Measurements from ENCODE around the gene TMEM248. TPM values are rescaled to one million over a fixed set of nuclear protein-coding genes. Genes with fewer than 3 reads are reported as not detected.
"Not testable (repeated sequence)": the region's sequence is repeated elsewhere in the genome, so short reads cannot be mapped to it uniquely, and the experiment has no call there.

Gene TMEM248
- total RNA-seq, 3 donors from 2014 or later = 101 to 130 (median 111) TPM

DNA sequence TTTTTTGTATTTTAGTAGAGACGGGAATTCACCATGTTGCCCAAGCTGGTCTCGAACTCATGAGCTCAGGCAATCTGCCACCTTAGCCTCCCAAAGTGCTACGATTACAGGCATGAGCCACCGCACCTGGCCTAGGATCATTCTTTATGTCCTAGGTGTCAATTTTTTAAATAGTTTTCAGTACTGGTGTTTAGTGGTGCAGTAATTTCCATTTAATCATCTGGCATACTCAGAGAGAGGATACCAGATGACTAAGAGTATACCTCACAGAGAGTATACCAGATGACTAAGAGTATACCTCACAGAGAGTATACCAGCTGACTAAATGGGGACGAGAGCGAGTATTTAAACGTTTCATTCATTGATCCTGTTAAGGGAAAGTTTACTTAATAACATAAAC lies 37.3 kb upstream of the TMEM248 start:
- H3K4me1 ChIP-seq (ENCODE audit: low read depth) = peaks cover 6% of the 10 kb centered on the region
- H3K36me3 ChIP-seq (ENCODE audit: low read depth) = no peaks in the 10 kb centered on the region
- H3K4me3 ChIP-seq = no peak overlapping the region
- ATAC-seq (no peak), DNase-seq (no peak)
- intact Hi-C loops (cut with DNase I, micrococcal nuclease) = no loop called here
- no peaks in the 10 kb centered on the region for H3K9me3 ChIP-seq
- TF ChIP-seq, protein P1, sequence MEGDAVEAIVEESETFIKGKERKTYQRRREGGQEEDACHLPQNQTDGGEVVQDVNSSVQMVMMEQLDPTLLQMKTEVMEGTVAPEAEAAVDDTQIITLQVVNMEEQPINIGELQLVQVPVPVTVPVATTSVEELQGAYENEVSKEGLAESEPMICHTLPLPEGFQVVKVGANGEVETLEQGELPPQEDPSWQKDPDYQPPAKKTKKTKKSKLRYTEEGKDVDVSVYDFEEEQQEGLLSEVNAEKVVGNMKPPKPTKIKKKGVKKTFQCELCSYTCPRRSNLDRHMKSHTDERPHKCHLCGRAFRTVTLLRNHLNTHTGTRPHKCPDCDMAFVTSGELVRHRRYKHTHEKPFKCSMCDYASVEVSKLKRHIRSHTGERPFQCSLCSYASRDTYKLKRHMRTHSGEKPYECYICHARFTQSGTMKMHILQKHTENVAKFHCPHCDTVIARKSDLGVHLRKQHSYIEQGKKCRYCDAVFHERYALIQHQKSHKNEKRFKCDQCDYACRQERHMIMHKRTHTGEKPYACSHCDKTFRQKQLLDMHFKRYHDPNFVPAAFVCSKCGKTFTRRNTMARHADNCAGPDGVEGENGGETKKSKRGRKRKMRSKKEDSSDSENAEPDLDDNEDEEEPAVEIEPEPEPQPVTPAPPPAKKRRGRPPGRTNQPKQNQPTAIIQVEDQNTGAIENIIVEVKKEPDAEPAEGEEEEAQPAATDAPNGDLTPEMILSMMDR (IDR thresholded peaks at IDR 0.05) = no peak

DNA sequence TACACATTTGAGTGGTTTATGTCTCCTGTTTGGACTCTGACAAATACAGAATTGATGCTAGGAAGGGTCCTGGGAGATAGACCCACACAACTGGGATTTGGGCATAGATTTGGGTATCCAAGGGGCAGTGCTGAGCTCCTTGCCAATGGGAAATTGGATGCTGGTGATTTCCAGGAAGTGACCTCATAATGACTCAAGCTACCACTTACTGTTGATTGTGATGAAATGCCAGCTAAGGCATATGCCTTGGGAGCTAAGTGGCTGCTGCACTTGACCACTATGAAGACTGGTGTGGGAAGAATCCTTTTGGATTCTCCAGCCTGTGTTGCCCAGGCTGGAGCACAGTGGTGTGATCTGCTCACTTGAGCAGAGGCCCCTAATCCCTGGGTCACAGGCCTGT lies 36.5 kb upstream of the TMEM248 start:
- H3K4me1 ChIP-seq (ENCODE audit: low read depth); intact Hi-C loops (cut with DNase I, micrococcal nuclease); DNase-seq; H3K36me3 ChIP-seq (ENCODE audit: low read depth); H3K9me3 ChIP-seq; ATAC-seq; H3K4me3 ChIP-seq: not testable (repeated sequence)

DNA sequence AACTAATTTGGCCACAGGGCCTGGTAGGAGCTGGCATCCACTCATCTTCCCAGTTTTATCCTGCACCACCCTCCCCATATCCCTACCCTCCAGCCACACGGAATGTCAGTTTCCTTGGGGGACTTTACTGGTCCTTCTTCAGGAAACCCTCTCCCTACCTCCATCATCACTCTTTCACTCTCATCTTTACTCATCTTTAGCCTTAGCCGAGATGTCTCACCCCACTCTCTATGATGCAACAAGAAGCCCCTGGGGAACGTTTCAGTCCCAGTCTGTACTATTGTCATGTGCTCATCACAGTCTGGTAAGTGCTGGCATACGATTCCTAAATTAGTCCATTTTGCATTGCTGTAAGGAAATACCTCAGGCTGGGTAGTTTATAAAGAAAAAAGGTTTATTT lies 34.9 kb upstream of the TMEM248 start:
- intact Hi-C loops (cut with DNase I, micrococcal nuclease) = no loop called here
- ATAC-seq = no peak
- no peaks in the 10 kb centered on the region for H3K4me1 ChIP-seq (ENCODE audit: low read depth)
- no peak for DNase-seq
- no peaks in the 10 kb centered on the region for H3K36me3 ChIP-seq (ENCODE audit: low read depth)
- H3K9me3 ChIP-seq = no peaks in the 10 kb centered on the region
- no peak overlapping the region for H3K4me3 ChIP-seq
- TF ChIP-seq, protein P1 (IDR thresholded peaks at IDR 0.05) = no peak

DNA sequence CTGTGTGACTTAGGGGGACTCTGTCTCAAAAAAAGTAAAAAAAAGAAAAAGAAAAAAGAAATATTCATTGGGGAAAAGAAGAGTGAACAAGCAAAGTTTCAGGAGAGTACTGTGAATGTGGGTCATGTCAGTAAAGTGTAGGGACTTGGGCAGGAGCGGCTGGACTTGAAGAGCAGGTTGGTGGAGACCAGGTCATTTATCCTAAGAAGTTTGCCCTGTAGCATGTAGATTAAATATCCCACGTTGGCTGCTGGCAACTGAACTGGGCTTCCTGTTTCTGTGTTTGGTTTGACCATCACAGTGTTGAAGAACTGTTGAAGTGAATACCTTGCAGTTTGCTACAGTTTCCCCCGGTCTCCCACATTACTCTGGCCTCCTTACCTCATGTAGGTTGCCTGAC lies 32.8 kb upstream of the TMEM248 start:
- intact Hi-C loops (cut with DNase I, micrococcal nuclease); H3K9me3 ChIP-seq; DNase-seq; H3K4me3 ChIP-seq; H3K4me1 ChIP-seq (ENCODE audit: low read depth); ATAC-seq; H3K36me3 ChIP-seq (ENCODE audit: low read depth): not testable (repeated sequence)

DNA sequence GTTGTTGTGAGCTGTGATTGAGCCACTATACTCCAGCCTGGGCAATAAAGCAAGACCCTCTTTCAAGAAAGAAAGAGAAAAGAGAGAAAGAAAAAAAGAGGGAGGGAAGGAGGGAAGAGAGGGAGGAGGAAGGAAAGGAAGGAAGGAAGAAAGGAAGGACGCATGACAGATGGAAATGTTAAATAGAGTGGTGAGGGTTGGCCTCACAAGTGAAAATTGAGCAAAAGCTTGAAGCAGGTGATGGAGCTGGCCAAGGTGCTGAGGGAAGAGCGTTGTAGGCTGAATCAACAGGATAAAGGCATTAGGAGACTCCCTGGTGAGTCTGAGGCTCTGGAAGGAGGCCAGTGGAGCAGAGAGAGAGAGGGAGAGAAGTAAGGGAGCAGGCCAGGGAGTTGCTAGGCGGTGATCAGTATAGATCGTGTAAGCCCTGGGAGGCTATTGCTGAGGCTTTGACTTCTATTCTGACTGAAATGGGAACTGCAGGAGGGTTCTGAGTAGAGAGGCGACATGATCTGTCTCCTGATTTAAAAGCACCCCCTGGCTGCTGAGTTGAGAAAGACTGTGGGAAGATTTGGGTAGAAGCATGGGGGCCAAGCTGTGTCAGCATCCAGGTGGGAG lies 26.5 kb upstream of the TMEM248 start:
- DNase-seq (no peak), ATAC-seq (no peak)
- H3K4me3 ChIP-seq = no peak overlapping the region
- intact Hi-C loops (cut with DNase I, micrococcal nuclease) = no loop called here
- TF ChIP-seq, protein P1 (IDR thresholded peaks at IDR 0.05) = no peak
- no peaks in the 10 kb centered on the region for H3K9me3 ChIP-seq
- no peaks in the 10 kb centered on the region for H3K4me1 ChIP-seq (ENCODE audit: low read depth)
- no peaks in the 10 kb centered on the region for H3K36me3 ChIP-seq (ENCODE audit: low read depth)

DNA sequence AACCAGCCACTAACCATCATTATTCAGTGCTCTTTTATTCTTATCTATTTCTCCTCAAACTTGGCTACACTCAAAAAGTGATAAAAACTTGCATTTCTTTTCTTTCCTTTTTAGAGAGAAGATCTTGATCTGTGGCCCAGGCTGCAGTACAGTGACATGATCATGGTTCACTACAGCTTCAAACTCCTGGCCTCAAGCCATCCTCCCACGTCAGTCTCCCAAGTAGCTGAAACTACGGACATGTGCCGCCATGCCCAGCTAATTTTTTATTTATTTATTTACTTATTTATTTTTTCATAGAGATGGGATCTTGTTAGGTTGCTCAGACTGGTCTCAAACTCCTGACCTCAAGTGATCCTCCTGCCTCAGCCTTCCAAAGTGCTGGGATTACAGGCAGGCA lies 24.6 kb upstream of the TMEM248 start:
- H3K9me3 ChIP-seq = no peaks in the 10 kb centered on the region
- TF ChIP-seq, protein P1 (IDR thresholded peaks at IDR 0.05) = no peak
- no peaks in the 10 kb centered on the region for H3K4me1 ChIP-seq (ENCODE audit: low read depth)
- H3K4me3 ChIP-seq = no peak overlapping the region
- DNase-seq (no peak), ATAC-seq (no peak)
- intact Hi-C loops (cut with DNase I, micrococcal nuclease) = no loop called here
- no peaks in the 10 kb centered on the region for H3K36me3 ChIP-seq (ENCODE audit: low read depth)
